Measurements from ENCODE around the gene CFAP74.

DNA sequence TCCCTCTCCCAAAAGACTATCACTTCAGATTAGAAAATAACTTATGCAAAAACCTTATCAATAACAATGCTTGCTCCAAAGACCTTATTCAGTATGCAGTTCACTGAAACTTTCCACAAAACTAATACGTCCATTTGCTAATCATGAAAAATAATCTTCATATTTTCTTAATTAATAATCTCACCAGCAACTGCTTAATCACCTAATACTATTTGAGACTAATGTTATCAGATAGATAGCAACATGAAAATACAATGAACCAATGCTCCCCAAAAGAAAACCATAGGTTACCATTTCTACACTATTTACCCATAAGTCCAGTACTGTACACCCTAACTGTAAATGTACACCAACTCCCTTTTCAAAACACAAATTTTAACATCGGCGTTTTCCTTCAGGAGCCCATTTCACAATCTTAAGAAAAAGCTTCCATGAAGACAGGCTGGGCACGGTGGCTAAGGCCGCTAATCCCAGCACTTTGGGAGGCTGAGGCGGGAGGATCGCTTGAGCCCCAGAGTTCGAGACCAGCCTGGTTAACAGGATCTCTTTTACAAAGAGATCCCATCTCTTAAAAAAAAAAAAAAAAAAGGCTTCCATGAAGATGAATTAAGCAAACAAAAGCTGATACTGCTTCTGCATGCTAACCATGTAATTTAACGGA, 114.4 kb downstream of the CFAP74 start:
- TF ChIP-seq, protein P1, sequence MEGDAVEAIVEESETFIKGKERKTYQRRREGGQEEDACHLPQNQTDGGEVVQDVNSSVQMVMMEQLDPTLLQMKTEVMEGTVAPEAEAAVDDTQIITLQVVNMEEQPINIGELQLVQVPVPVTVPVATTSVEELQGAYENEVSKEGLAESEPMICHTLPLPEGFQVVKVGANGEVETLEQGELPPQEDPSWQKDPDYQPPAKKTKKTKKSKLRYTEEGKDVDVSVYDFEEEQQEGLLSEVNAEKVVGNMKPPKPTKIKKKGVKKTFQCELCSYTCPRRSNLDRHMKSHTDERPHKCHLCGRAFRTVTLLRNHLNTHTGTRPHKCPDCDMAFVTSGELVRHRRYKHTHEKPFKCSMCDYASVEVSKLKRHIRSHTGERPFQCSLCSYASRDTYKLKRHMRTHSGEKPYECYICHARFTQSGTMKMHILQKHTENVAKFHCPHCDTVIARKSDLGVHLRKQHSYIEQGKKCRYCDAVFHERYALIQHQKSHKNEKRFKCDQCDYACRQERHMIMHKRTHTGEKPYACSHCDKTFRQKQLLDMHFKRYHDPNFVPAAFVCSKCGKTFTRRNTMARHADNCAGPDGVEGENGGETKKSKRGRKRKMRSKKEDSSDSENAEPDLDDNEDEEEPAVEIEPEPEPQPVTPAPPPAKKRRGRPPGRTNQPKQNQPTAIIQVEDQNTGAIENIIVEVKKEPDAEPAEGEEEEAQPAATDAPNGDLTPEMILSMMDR (IDR thresholded peaks at IDR 0.05 in 2 of 3, conservative IDR thresholded peaks at IDR 0.05 in 1 of 3; ENCODE audit: insufficient read depth in 2 of 3, low read depth in 1 of 3, low read length in 3 of 3): no peak
- TF ChIP-seq ZNF121 (CRISPR knock-in tag; conservative IDR thresholded peaks at IDR 0.05): no peak
- TF ChIP-seq TBL1XR1 (IDR thresholded peaks at IDR 0.05; ENCODE audit: low read length in 2 of 2): no peak
